ENCODE results near the gene FZD1.

Gene FZD1

GRCh38 chr7:91243591-91244301, 20.5 kb upstream of the FZD1 start:
- H3K4me3 ChIP-seq (replicated peaks; ENCODE audit: low read depth, low read length) = no peak overlapping the region
- no peak for DNase-seq (ENCODE audit: extremely low read depth, low read depth)
- TF ChIP-seq CTCF (IDR thresholded peaks at IDR 0.05; ENCODE audit: low read depth, low read length, missing control alignments) = no peak

- TF ChIP-seq CTCF (IDR thresholded peaks at IDR 0.05; ENCODE audit: low read depth, low read length, missing control alignments) = no peak
- DNase-seq (ENCODE audit: extremely low read depth, low read depth) = no peak
- no peak overlapping the region for H3K4me3 ChIP-seq (replicated peaks; ENCODE audit: low read depth, low read length)
Observed at GRCh38 chr7:91247500-91247899, 16.7 kb upstream of the FZD1 start.

- no peak for TF ChIP-seq CTCF (IDR thresholded peaks at IDR 0.05; ENCODE audit: low read depth, low read length, missing control alignments)
- no peak overlapping the region for H3K4me3 ChIP-seq (replicated peaks; ENCODE audit: low read depth, low read length)
- DNase-seq (ENCODE audit: extremely low read depth, low read depth) = no peak
Observed at GRCh38 chr7:91248996-91249395, 15.2 kb upstream of the FZD1 start.

GRCh38 chr7:91249506-91250233, 14.6 kb upstream of the FZD1 start:
- H3K4me3 ChIP-seq (replicated peaks; ENCODE audit: low read depth, low read length) = no peak overlapping the region
- DNase-seq (ENCODE audit: extremely low read depth, low read depth) = no peak
- TF ChIP-seq CTCF (IDR thresholded peaks at IDR 0.05; ENCODE audit: low read depth, low read length, missing control alignments) = no peak

GRCh38 chr7:91250706-91251105, 13.5 kb upstream of the FZD1 start:
- no peak overlapping the region for H3K4me3 ChIP-seq (replicated peaks; ENCODE audit: low read depth, low read length)
- no peak for DNase-seq (ENCODE audit: extremely low read depth, low read depth)
- no peak for TF ChIP-seq CTCF (IDR thresholded peaks at IDR 0.05; ENCODE audit: low read depth, low read length, missing control alignments)

- H3K4me3 ChIP-seq (replicated peaks; ENCODE audit: low read depth, low read length) = no peak overlapping the region
- no peak for TF ChIP-seq CTCF (IDR thresholded peaks at IDR 0.05; ENCODE audit: low read depth, low read length, missing control alignments)
- no peak for DNase-seq (ENCODE audit: extremely low read depth, low read depth)
Observed at GRCh38 chr7:91251877-91252276, 12.4 kb upstream of the FZD1 start.

Data from HFF-Myc (cell line).